Hypothalamus (tissue), 51 donors: ENCODE measurements around the gene RUBCNL.
A peak's percentile ranks its signal among the peaks of the same experiment; 100 is the strongest.

Experiments
- DNase-seq, 51 donors: peaks; one replicate each; lab custom pipeline; 2025; lab: John Stamatoyannopoulos, UW

Gene RUBCNL

DNA sequence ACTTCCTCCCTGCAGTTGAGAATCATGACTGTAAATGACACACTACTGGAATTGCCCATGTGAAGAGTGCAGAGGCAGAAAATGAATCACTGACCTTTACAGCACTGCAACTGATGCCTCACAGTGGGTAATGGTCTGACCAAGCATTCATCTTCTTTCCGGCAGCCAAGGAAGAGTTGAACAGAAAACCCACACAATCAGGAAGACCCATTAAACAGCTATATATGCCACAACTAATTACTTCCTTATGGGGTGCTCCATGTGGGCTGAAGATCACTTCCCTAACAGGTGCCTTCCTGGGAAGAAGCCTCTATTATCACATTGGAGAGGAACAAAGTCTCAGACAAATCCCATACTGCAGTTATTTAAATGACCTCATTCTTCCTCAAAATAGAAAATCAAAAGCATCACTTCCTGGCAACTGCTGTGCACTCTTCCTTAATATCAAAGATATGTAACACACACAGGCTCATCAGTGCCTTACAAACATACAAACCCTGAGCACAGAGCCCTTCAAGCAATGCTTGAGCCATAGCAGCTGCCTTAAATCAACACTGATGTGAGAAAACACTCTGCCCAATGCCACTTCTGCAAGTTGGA is 45.8 kb downstream of the RUBCNL start:
- DNase-seq: peak in 1 of 51 donors; percentile 23

GRCh38 chr13:46340631-46341111 is 46.4 kb downstream of the RUBCNL start:
- DNase-seq: no peak

GRCh38 chr13:46340011-46340410 is 47.0 kb downstream of the RUBCNL start:
- DNase-seq: no peak

- peak in 2 of 51 donors; percentile 6 to 22 for DNase-seq
These were observed 47.9 kb downstream of the RUBCNL start for GRCh38 chr13:46339035-46339666.

- no peak for DNase-seq
These were observed 49.4 kb downstream of the RUBCNL start for GRCh38 chr13:46337700-46338099.

GRCh38 chr13:46334035-46334822 is 52.8 kb downstream of the RUBCNL start:
- no peak for DNase-seq

DNA sequence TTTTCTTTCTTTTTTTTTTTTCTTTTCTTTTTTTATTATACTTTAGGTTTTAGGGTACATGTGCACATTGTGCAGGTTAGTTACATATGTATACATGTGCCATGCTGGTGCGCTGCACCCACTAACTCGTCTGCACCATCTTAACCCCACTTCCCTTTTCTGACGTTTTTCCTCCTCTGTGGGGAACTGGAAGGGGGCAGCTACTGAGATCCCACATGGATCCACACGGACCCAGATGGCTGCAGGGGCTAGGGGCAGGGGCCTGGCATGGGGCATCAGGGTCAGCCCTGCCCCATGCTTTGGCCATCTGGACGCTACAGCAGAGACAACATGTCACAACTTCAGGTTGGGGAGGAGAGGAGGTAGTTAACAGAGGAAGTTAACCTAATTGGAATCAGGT is 54.3 kb downstream of the RUBCNL start:
- DNase-seq: no peak

DNA sequence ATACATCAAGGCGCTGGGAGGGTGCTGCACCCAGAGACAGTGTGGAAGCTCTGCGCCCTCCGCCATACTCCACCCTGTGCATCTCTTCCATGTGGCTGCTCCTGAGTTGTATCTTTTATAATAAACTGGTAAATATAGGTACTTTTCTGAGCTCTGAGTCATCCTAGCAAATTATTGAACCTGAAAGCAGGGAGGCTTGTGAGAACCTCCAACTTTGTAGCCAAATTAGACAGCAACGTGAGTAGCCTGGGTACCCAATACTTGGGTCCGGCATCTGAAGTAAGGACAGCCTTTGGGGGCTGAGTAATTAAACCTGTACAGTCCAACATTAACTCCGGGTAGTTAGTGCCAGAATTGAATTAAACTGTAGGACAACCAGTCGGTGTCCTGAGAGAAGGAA is 57.4 kb downstream of the RUBCNL start:
- DNase-seq: no peak

GRCh38 chr13:46327246-46327645 is 59.8 kb downstream of the RUBCNL start:
- DNase-seq: no peak

GRCh38 chr13:46324976-46325375 is 62.1 kb downstream of the RUBCNL start:
- DNase-seq: no peak

- peak in 29 of 51 donors; percentile 4 to 57 (median 23) for DNase-seq
These were observed 65.4 kb downstream of the RUBCNL start for GRCh38 chr13:46321494-46322225.

DNA sequence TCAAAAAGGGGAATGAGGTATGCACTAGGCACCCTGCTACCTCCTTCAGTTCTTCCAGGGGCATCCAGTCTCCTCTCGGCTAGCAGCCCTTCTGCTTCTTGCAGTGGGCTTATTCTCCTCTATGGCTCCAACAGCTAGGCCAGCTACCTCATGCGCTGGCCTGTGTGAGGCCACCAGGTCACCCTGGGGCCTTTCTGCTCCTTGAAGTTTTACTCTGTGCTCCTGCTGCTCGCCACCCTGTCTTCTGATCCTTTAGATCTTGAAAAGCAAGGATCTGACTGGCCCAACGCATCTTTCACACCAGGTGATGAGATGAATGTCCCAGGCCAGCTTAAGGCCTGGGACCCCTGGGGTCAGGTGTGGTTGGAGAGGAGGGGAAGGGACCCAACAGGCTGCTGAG is 66.2 kb downstream of the RUBCNL start:
- DNase-seq: no peak

- no peak for DNase-seq
These were observed 66.6 kb downstream of the RUBCNL start for GRCh38 chr13:46320406-46320805.

- DNase-seq: no peak
These were observed 68.1 kb downstream of the RUBCNL start for GRCh38 chr13:46318986-46319385.

GRCh38 chr13:46317120-46317519 is 69.9 kb downstream of the RUBCNL start:
- no peak for DNase-seq

- no peak for DNase-seq
These were observed 71.5 kb downstream of the RUBCNL start for GRCh38 chr13:46315491-46316075.

- no peak for DNase-seq
These were observed 72.0 kb downstream of the RUBCNL start for GRCh38 chr13:46315036-46315435.

GRCh38 chr13:46314587-46314986 is 72.5 kb downstream of the RUBCNL start:
- DNase-seq: no peak

GRCh38 chr13:46313432-46314257 is 73.4 kb downstream of the RUBCNL start:
- DNase-seq: no peak

DNA sequence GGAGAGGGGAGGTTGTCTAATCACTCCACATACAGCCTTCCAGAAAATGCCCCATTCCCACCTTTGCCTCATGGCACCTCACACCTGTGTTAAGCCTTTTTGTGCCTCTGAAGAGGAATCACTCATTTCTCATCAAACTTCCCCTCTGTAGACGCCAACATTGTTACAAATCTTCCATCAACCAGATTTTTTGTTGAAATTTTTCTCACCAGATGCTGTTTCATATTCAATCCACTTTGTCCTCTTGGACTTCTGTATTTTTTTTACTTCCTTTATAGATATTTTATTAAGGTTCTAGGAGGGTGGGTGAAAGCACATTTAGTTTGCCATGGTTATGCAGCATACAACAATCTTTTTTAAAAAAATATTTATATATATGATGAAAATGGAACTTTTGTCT is 74.0 kb downstream of the RUBCNL start:
- no peak for DNase-seq
